ENCODE data around the gene EPG5. TPM values are rescaled to one million over a fixed set of nuclear protein-coding genes. Genes with fewer than 3 reads are reported as not detected.

Gene EPG5
- total RNA-seq, 1 donor from 2014 or later, result 31.8 TPM

GRCh38 chr18:45900623-45901022, 66.5 kb downstream of the EPG5 start:
- H3K27me3 ChIP-seq (ENCODE audit: control insufficient read depth in 3 of 3, insufficient read depth in 3 of 3, low read length in 3 of 3), result no peaks in the 10 kb centered on the region
- H3K9me3 ChIP-seq (ENCODE audit: control insufficient read depth in 3 of 3, low read length in 3 of 3), result no peaks in the 10 kb centered on the region
- H3K4me1 ChIP-seq (ENCODE audit: control insufficient read depth in 3 of 3, insufficient read depth in 3 of 3, low read length in 3 of 3), result no peaks in the 10 kb centered on the region
- H3K9ac ChIP-seq (ENCODE audit: low read depth in 1 of 3, low read length in 3 of 3), result no peak overlapping the region
- peaks cover 29 to 56% (median 47%) of the 10 kb centered on the region in 3 donors for H3K36me3 ChIP-seq (ENCODE audit: control insufficient read depth in 3 of 3, insufficient read depth in 3 of 3, low read length in 3 of 3)
- H3K27ac ChIP-seq (ENCODE audit: low read depth, low read length), result no peak overlapping the region
- no peak overlapping the region for H3K4me3 ChIP-seq (ENCODE audit: low read length in 3 of 3)

GRCh38 chr18:45896991-45897390, 70.1 kb downstream of the EPG5 start:
- Histone ChIP-seq H3K36me3 (ENCODE audit: control insufficient read depth in 3 of 3, insufficient read depth in 3 of 3, low read length in 3 of 3) (peaks cover 18 to 46% (median 43%) of the 10 kb centered on the region in 3 donors), H3K27me3 (ENCODE audit: control insufficient read depth in 3 of 3, insufficient read depth in 3 of 3, low read length in 3 of 3) (no peaks in the 10 kb centered on the region), H3K4me3 (ENCODE audit: low read length in 3 of 3) (no peak overlapping the region), H3K9me3 (ENCODE audit: control insufficient read depth in 3 of 3, low read length in 3 of 3) (no peaks in the 10 kb centered on the region), H3K27ac (ENCODE audit: low read depth, low read length) (peak overlapping the region; percentile 8), H3K4me1 (ENCODE audit: control insufficient read depth in 3 of 3, insufficient read depth in 3 of 3, low read length in 3 of 3) (no peaks in the 10 kb centered on the region), H3K9ac (ENCODE audit: low read depth in 1 of 3, low read length in 3 of 3) (no peak overlapping the region)

DNA sequence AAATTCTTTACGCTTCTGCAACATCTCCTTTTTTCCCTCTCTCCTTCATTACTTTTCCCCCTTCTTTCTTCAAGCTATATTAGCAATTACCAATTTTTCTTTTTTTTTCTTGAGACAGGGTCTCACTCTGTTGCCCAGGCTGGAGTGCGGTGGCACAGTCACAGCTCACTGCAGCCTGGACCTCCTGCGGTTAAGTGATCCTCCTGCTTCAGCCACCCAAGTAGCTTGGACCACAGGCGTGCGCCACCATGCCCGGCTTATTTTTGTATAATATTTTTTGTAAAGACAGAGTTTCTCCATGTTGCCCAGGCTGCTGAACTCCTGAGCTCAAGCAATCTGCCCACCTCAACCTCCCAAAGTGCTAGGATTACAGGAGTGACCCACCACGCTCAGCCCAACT, 70.7 kb downstream of the EPG5 start:
- no peaks in the 10 kb centered on the region for H3K4me1 ChIP-seq (ENCODE audit: control insufficient read depth in 3 of 3, insufficient read depth in 3 of 3, low read length in 3 of 3)
- no peak overlapping the region for H3K9ac ChIP-seq (ENCODE audit: low read depth in 1 of 3, low read length in 3 of 3)
- H3K27me3 ChIP-seq (ENCODE audit: control insufficient read depth in 3 of 3, insufficient read depth in 3 of 3, low read length in 3 of 3), result no peaks in the 10 kb centered on the region
- no peaks in the 10 kb centered on the region for H3K9me3 ChIP-seq (ENCODE audit: control insufficient read depth in 3 of 3, low read length in 3 of 3)
- no peak overlapping the region for H3K27ac ChIP-seq (ENCODE audit: low read depth, low read length)
- H3K4me3 ChIP-seq (ENCODE audit: low read length in 3 of 3), result no peak overlapping the region
- H3K36me3 ChIP-seq (ENCODE audit: control insufficient read depth in 3 of 3, insufficient read depth in 3 of 3, low read length in 3 of 3), result peaks cover 19 to 41% (median 39%) of the 10 kb centered on the region in 3 donors

DNA sequence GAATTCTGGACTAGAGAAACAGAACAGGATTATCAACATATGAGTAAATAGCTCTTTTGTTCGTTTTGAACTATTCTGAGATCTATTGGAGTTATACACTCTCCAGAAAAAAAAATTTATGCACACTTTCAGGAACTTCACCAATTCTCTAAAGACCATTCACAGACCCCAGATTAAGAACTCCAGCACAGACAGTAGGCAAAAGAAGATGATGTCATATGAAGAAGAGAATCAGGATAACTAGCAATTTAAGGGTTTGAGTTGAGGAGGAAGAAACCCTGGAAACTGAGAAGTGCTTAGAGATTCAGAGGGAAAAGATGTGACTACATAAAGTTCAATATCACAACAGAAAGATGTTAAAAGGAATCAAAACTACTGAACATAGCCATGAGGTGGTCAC, 71.8 kb downstream of the EPG5 start:
- Histone ChIP-seq H3K27me3 (ENCODE audit: control insufficient read depth in 3 of 3, insufficient read depth in 3 of 3, low read length in 3 of 3) (no peaks in the 10 kb centered on the region), H3K4me1 (ENCODE audit: control insufficient read depth in 3 of 3, insufficient read depth in 3 of 3, low read length in 3 of 3) (no peaks in the 10 kb centered on the region), H3K9ac (ENCODE audit: low read depth in 1 of 3, low read length in 3 of 3) (no peak overlapping the region), H3K9me3 (ENCODE audit: control insufficient read depth in 3 of 3, low read length in 3 of 3) (no peaks in the 10 kb centered on the region), H3K27ac (ENCODE audit: low read depth, low read length) (no peak overlapping the region), H3K4me3 (ENCODE audit: low read length in 3 of 3) (no peak overlapping the region), H3K36me3 (ENCODE audit: control insufficient read depth in 3 of 3, insufficient read depth in 3 of 3, low read length in 3 of 3) (peaks cover 11 to 32% (median 30%) of the 10 kb centered on the region in 3 donors)

DNA sequence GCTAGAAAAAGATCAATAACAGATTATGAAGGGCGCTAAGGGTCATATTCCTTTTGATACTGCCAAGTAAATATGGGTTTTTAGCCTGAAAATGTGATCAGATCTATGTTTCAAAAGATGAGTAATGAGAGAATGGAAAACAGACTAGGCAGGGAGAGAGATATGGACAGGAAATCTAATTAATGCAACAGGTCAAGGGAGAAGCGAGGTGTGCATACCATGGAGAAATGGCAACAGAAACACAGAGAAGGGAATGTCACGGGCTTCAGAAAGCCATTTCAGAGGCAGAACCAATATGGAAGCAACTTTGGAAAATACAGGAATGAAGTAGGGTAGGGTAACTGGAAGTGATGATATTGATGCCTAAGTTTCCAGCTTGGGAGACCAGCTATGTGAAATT, 72.3 kb downstream of the EPG5 start:
- Histone ChIP-seq H3K4me1 (ENCODE audit: control insufficient read depth in 3 of 3, insufficient read depth in 3 of 3, low read length in 3 of 3) (no peaks in the 10 kb centered on the region), H3K36me3 (ENCODE audit: control insufficient read depth in 3 of 3, insufficient read depth in 3 of 3, low read length in 3 of 3) (peaks cover 10 to 28% (median 28%) of the 10 kb centered on the region in 3 donors), H3K27ac (ENCODE audit: low read depth, low read length) (no peak overlapping the region), H3K9ac (ENCODE audit: low read depth in 1 of 3, low read length in 3 of 3) (no peak overlapping the region), H3K27me3 (ENCODE audit: control insufficient read depth in 3 of 3, insufficient read depth in 3 of 3, low read length in 3 of 3) (no peaks in the 10 kb centered on the region), H3K4me3 (ENCODE audit: low read length in 3 of 3) (no peak overlapping the region), H3K9me3 (ENCODE audit: control insufficient read depth in 3 of 3, low read length in 3 of 3) (no peaks in the 10 kb centered on the region)

- Histone ChIP-seq H3K36me3 (ENCODE audit: control insufficient read depth in 3 of 3, insufficient read depth in 3 of 3, low read length in 3 of 3) (peaks cover 15 to 33% (median 23%) of the 10 kb centered on the region in 3 donors), H3K9me3 (ENCODE audit: control insufficient read depth in 3 of 3, low read length in 3 of 3) (no peaks in the 10 kb centered on the region), H3K27ac (ENCODE audit: low read depth, low read length) (no peak overlapping the region), H3K4me3 (ENCODE audit: low read length in 3 of 3) (no peak overlapping the region), H3K4me1 (ENCODE audit: control insufficient read depth in 3 of 3, insufficient read depth in 3 of 3, low read length in 3 of 3) (no peaks in the 10 kb centered on the region), H3K9ac (ENCODE audit: low read depth in 1 of 3, low read length in 3 of 3) (no peak overlapping the region), H3K27me3 (ENCODE audit: control insufficient read depth in 3 of 3, insufficient read depth in 3 of 3, low read length in 3 of 3) (no peaks in the 10 kb centered on the region)
Measured at GRCh38 chr18:45891806-45892205, 75.3 kb downstream of the EPG5 start.

DNA sequence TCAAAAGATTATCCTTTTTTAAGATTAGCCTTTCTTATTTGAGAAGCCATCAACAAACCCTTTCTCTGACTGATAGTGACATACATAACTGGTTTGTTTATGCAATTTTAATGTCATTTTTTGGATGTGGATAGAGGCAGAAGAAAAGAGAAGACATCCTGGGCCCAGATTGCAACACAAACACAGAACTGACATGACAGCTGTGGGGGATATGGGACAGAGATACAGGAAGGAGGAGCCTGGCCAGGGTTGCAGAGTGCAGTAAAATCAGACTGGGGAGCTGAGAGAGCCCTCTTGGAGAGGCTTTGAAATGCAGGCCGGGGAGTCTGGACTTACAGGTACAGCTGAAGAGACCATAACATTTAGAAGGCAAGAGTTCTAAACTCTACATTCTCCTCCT, 76.5 kb downstream of the EPG5 start:
- no peaks in the 10 kb centered on the region for H3K9me3 ChIP-seq (ENCODE audit: control insufficient read depth in 3 of 3, low read length in 3 of 3)
- H3K27me3 ChIP-seq (ENCODE audit: control insufficient read depth in 3 of 3, insufficient read depth in 3 of 3, low read length in 3 of 3), result no peaks in the 10 kb centered on the region
- H3K27ac ChIP-seq (ENCODE audit: low read depth, low read length), result no peak overlapping the region
- no peaks in the 10 kb centered on the region for H3K4me1 ChIP-seq (ENCODE audit: control insufficient read depth in 3 of 3, insufficient read depth in 3 of 3, low read length in 3 of 3)
- H3K4me3 ChIP-seq (ENCODE audit: low read length in 3 of 3), result no peak overlapping the region
- peaks cover 15 to 29% (median 28%) of the 10 kb centered on the region in 3 donors for H3K36me3 ChIP-seq (ENCODE audit: control insufficient read depth in 3 of 3, insufficient read depth in 3 of 3, low read length in 3 of 3)
- no peak overlapping the region for H3K9ac ChIP-seq (ENCODE audit: low read depth in 1 of 3, low read length in 3 of 3)

DNA sequence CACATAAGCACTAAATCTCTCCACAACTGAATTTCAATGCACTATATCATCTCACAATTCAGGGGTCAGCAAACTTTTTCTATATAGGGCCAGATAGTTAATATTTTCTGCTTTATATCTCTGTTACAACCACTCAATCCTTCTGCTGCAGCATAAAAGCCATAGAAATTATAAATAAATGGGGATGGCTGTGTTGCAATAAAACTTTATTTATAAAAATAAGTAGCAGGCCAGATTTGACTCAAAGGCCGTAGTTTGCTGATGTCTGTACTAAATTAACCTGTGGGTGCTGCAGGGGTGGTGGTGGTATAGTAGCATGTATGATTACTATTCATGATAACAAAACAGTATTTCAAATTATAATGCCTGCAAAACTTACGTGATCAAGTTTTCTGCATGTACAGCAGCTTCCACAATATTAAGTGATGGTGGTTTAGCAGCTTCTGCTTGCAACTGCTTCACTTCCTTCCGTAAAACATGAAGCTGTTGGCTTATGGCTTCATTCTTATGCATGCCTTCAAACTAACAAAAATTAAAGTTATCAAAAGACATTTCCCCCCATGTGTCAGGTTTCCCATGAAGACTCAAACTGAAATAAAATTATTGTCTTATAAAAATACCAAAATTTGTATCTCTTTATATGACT, 77.6 kb downstream of the EPG5 start:
- H3K4me3 ChIP-seq (ENCODE audit: low read length in 3 of 3), result no peak overlapping the region
- no peaks in the 10 kb centered on the region for H3K4me1 ChIP-seq (ENCODE audit: control insufficient read depth in 3 of 3, insufficient read depth in 3 of 3, low read length in 3 of 3)
- peaks cover 15 to 24% (median 23%) of the 10 kb centered on the region in 3 donors for H3K36me3 ChIP-seq (ENCODE audit: control insufficient read depth in 3 of 3, insufficient read depth in 3 of 3, low read length in 3 of 3)
- H3K9me3 ChIP-seq (ENCODE audit: control insufficient read depth in 3 of 3, low read length in 3 of 3), result no peaks in the 10 kb centered on the region
- H3K9ac ChIP-seq (ENCODE audit: low read depth in 1 of 3, low read length in 3 of 3), result no peak overlapping the region
- no peaks in the 10 kb centered on the region for H3K27me3 ChIP-seq (ENCODE audit: control insufficient read depth in 3 of 3, insufficient read depth in 3 of 3, low read length in 3 of 3)
- no peak overlapping the region for H3K27ac ChIP-seq (ENCODE audit: low read depth, low read length)

GRCh38 chr18:45887585-45887984, 79.5 kb downstream of the EPG5 start:
- Histone ChIP-seq H3K9ac (ENCODE audit: low read depth in 1 of 3, low read length in 3 of 3) (no peak overlapping the region), H3K27me3 (ENCODE audit: control insufficient read depth in 3 of 3, insufficient read depth in 3 of 3, low read length in 3 of 3) (no peaks in the 10 kb centered on the region), H3K27ac (ENCODE audit: low read depth, low read length) (no peak overlapping the region), H3K9me3 (ENCODE audit: control insufficient read depth in 3 of 3, low read length in 3 of 3) (no peaks in the 10 kb centered on the region), H3K4me3 (ENCODE audit: low read length in 3 of 3) (no peak overlapping the region), H3K36me3 (ENCODE audit: control insufficient read depth in 3 of 3, insufficient read depth in 3 of 3, low read length in 3 of 3) (peaks cover 17 to 29% (median 28%) of the 10 kb centered on the region in 3 donors), H3K4me1 (ENCODE audit: control insufficient read depth in 3 of 3, insufficient read depth in 3 of 3, low read length in 3 of 3) (no peaks in the 10 kb centered on the region)

- Histone ChIP-seq H3K9ac (ENCODE audit: low read depth in 1 of 3, low read length in 3 of 3) (no peak overlapping the region), H3K4me3 (ENCODE audit: low read length in 3 of 3) (no peak overlapping the region), H3K36me3 (ENCODE audit: control insufficient read depth in 3 of 3, insufficient read depth in 3 of 3, low read length in 3 of 3) (peaks cover 5 to 32% (median 23%) of the 10 kb centered on the region in 3 donors), H3K4me1 (ENCODE audit: control insufficient read depth in 3 of 3, insufficient read depth in 3 of 3, low read length in 3 of 3) (peaks cover 0 to 2% (median 0%) of the 10 kb centered on the region in 3 donors), H3K27ac (ENCODE audit: low read depth, low read length) (no peak overlapping the region), H3K27me3 (ENCODE audit: control insufficient read depth in 3 of 3, insufficient read depth in 3 of 3, low read length in 3 of 3) (no peaks in the 10 kb centered on the region), H3K9me3 (ENCODE audit: control insufficient read depth in 3 of 3, low read length in 3 of 3) (no peaks in the 10 kb centered on the region)
Measured at GRCh38 chr18:45880876-45881558, 86.1 kb downstream of the EPG5 start.
